ENCODE measurements around the gene TMEM41B.
A peak's percentile ranks its signal among the peaks of the same experiment; 100 is the strongest.

Gene TMEM41B

GRCh38 chr11:9315078-9315688 lies 790 bp upstream of the TMEM41B start:
- Histone ChIP-seq H2AFZ (ENCODE audit: low read depth, low read length) (peak overlapping the region; percentile 96), H3K79me2 (ENCODE audit: insufficient read depth, low read length) (peaks cover 40% of the 10 kb centered on the region), H3K4me1 (ENCODE audit: insufficient read depth, low read length) (peaks cover 31% of the 10 kb centered on the region), H3K9ac (ENCODE audit: low read depth, low read length) (peak overlapping the region; percentile 97), H3K27ac (ENCODE audit: low read length) (peak overlapping the region; percentile 97), H3K4me3 (ENCODE audit: low read depth in 1 of 2, low read length in 2 of 2) (peak overlapping the region; percentile 35 to 95), H3K27me3 (ENCODE audit: insufficient read depth, low read length, poor library complexity) (no peaks in the 10 kb centered on the region), H3K4me2 (ENCODE audit: insufficient read depth, low read length) (peak overlapping the region; percentile 83), H3K9me3 (ENCODE audit: insufficient read depth, low read length, severe bottlenecking) (no peaks in the 10 kb centered on the region), H3K36me3 (ENCODE audit: insufficient read depth, low read length) (no peaks in the 10 kb centered on the region; the same call in 1 of the 2 replicates), H4K20me1 (ENCODE audit: insufficient read depth, low read length) (peaks cover 15% of the 10 kb centered on the region; the same call in 1 of the 2 replicates)
- no peak for DNase-seq
- no peak for ATAC-seq (ENCODE audit: insufficient read depth, low read depth)
- no peak for TF ChIP-seq EZH2 (IDR thresholded peaks at IDR 0.05; ENCODE audit: borderline replicate concordance, low read depth, low read length, severe bottlenecking)
- TF ChIP-seq CTCF (IDR thresholded peaks at IDR 0.05; ENCODE audit: borderline replicate concordance, extremely low read depth, low read length, poor library complexity, severe bottlenecking): no peak

GRCh38 chr11:9313648-9314290 lies 624 bp downstream of the TMEM41B start:
- Histone ChIP-seq H3K4me1 (ENCODE audit: insufficient read depth, low read length) (peaks cover 31% of the 10 kb centered on the region), H3K79me2 (ENCODE audit: insufficient read depth, low read length) (peaks cover 51% of the 10 kb centered on the region), H3K27me3 (ENCODE audit: insufficient read depth, low read length, poor library complexity) (no peaks in the 10 kb centered on the region), H4K20me1 (ENCODE audit: insufficient read depth, low read length) (peaks cover 21% of the 10 kb centered on the region; the same call in 1 of the 2 replicates), H3K36me3 (ENCODE audit: insufficient read depth, low read length) (no peaks in the 10 kb centered on the region; the same call in 1 of the 2 replicates), H3K4me3 (ENCODE audit: low read depth in 1 of 2, low read length in 2 of 2) (peak overlapping the region; percentile 91 to 95), H3K27ac (ENCODE audit: low read length) (peak overlapping the region; percentile 95), H3K4me2 (ENCODE audit: insufficient read depth, low read length) (peak overlapping the region; percentile 88), H2AFZ (ENCODE audit: low read depth, low read length) (peak overlapping the region; percentile 97), H3K9me3 (ENCODE audit: insufficient read depth, low read length, severe bottlenecking) (no peaks in the 10 kb centered on the region), H3K9ac (ENCODE audit: low read depth, low read length) (peak overlapping the region; percentile 97)
- TF ChIP-seq CTCF (IDR thresholded peaks at IDR 0.05; ENCODE audit: borderline replicate concordance, extremely low read depth, low read length, poor library complexity, severe bottlenecking) (no peak), EZH2 (IDR thresholded peaks at IDR 0.05; ENCODE audit: borderline replicate concordance, low read depth, low read length, severe bottlenecking) (no peak)
- ATAC-seq (ENCODE audit: insufficient read depth, low read depth) (peak; percentile 13), DNase-seq (no peak)

GRCh38 chr11:9310485-9311090 lies 3.8 kb downstream of the TMEM41B start:
- peaks cover 77% of the 10 kb centered on the region for H3K79me2 ChIP-seq (ENCODE audit: insufficient read depth, low read length)
- H4K20me1 ChIP-seq (ENCODE audit: insufficient read depth, low read length): peaks cover 25% of the 10 kb centered on the region; the same call in 1 of the 2 replicates
- no peak overlapping the region for H3K27ac ChIP-seq (ENCODE audit: low read length)
- no peak for DNase-seq
- peak overlapping the region; percentile 52; the same call in 1 of the 2 replicates for H3K4me2 ChIP-seq (ENCODE audit: insufficient read depth, low read length)
- no peak overlapping the region for H2AFZ ChIP-seq (ENCODE audit: low read depth, low read length)
- ATAC-seq (ENCODE audit: insufficient read depth, low read depth): no peak
- H3K36me3 ChIP-seq (ENCODE audit: insufficient read depth, low read length): no peaks in the 10 kb centered on the region; the same call in 1 of the 2 replicates
- H3K27me3 ChIP-seq (ENCODE audit: insufficient read depth, low read length, poor library complexity): no peaks in the 10 kb centered on the region
- no peak overlapping the region for H3K4me3 ChIP-seq (ENCODE audit: low read depth in 1 of 2, low read length in 2 of 2)
- H3K4me1 ChIP-seq (ENCODE audit: insufficient read depth, low read length): peaks cover 30% of the 10 kb centered on the region
- no peak for TF ChIP-seq EZH2 (IDR thresholded peaks at IDR 0.05; ENCODE audit: borderline replicate concordance, low read depth, low read length, severe bottlenecking)
- TF ChIP-seq CTCF (IDR thresholded peaks at IDR 0.05; ENCODE audit: borderline replicate concordance, extremely low read depth, low read length, poor library complexity, severe bottlenecking): no peak
- H3K9ac ChIP-seq (ENCODE audit: low read depth, low read length): no peak overlapping the region
- no peaks in the 10 kb centered on the region for H3K9me3 ChIP-seq (ENCODE audit: insufficient read depth, low read length, severe bottlenecking)

All from DND-41 (cell line).